ENCODE data around the gene JAZF1.

DNA sequence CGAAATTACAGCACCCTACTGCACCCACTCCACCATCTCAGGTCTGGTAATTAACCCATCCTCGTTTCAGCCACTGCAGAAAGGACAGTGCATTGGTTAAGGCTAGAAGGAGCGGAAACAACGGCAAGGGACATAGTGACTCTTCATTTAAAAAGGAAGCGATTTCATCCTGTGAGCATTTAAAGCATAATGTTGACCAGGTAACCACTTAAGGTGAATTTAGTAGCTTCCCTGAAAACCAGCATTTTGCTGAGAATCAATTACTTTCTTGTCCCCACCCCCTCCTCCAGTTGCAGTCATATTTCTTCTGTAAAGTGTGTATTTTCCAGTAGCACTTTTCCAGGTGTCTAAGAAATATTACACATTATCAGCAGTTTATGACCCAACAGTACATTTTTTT lies 821 bp upstream of the JAZF1 start:
- TF ChIP-seq, protein P1, sequence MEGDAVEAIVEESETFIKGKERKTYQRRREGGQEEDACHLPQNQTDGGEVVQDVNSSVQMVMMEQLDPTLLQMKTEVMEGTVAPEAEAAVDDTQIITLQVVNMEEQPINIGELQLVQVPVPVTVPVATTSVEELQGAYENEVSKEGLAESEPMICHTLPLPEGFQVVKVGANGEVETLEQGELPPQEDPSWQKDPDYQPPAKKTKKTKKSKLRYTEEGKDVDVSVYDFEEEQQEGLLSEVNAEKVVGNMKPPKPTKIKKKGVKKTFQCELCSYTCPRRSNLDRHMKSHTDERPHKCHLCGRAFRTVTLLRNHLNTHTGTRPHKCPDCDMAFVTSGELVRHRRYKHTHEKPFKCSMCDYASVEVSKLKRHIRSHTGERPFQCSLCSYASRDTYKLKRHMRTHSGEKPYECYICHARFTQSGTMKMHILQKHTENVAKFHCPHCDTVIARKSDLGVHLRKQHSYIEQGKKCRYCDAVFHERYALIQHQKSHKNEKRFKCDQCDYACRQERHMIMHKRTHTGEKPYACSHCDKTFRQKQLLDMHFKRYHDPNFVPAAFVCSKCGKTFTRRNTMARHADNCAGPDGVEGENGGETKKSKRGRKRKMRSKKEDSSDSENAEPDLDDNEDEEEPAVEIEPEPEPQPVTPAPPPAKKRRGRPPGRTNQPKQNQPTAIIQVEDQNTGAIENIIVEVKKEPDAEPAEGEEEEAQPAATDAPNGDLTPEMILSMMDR (conservative IDR thresholded peaks at IDR 0.05), result no peak
- TF ChIP-seq EZH2 (IDR thresholded peaks at IDR 0.05; ENCODE audit: low read depth), result no peak

Measured in PC-9 (cell line).